M059J (cell line): ENCODE measurements around the gene SHISA3. TPM values are rescaled to one million over a fixed set of nuclear protein-coding genes. Genes with fewer than 3 reads are reported as not detected.

ENCODE experiments used
- DNase-seq: peaks from one replicate; pipeline ENCODE4 v3.0.0-alpha.2; 2012; ENCODE audit warnings: low read depth
- total RNA-seq: library from RNA; depleted of rRNA; stranded (reverse); fragments of >200 nt; shearing (Covaris generic); gene quantifications from 2 replicates; pipeline ENCODE4 v1.2.3, GENCODE V29; 2014; rRNA removed

SHISA3 gene
- total RNA-seq, 1 experiment from 2014 or later: 1.1 TPM

DNA sequence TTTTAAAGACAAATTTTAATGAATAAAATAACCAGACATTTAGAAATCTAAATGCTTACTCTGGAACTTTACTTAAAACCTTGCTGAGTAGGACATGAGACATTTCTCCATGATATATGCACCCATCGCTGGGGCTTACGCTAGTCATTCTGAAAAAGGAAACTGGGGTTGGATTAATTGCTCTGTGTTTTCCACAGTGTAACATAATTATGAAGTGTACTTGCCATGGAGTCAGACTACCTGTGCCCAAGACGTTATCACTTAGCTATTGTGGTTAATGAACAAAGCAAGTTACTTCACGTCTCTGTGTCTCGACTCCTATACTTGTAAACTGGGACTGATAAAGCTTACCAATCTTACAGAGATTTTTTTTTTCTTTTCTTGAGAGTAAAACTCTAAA, 47.8 kb downstream of the SHISA3 start:
- no peak for DNase-seq

- no peak for DNase-seq
Measured at GRCh38 chr4:42446823-42447222, 49.5 kb downstream of the SHISA3 start.

Other genes with a start within 250 kb of the SHISA3 start
- 0.12 and 0.17 TPM in 2 replicates for gene BEND4, start 244.8 kb upstream of the SHISA3 start, total RNA-seq